HG03139 (cell line): ENCODE data around the gene ATP8A1.
"Not testable (repeated sequence)": the region's sequence is repeated elsewhere in the genome, so short reads cannot be mapped to it uniquely, and the experiment has no call there.

ENCODE experiments used
- ATAC-seq: cut with Tn5 transposase; IDR thresholded peaks from one replicate; pipeline ENCODE4 v1.9.1; 2021; ENCODE audit not compliant: unreplicated experiment

Gene ATP8A1

GRCh38 chr4:42652529-42653231 is 4.2 kb downstream of the ATP8A1 start:
- not testable (repeated sequence) for ATAC-seq

DNA sequence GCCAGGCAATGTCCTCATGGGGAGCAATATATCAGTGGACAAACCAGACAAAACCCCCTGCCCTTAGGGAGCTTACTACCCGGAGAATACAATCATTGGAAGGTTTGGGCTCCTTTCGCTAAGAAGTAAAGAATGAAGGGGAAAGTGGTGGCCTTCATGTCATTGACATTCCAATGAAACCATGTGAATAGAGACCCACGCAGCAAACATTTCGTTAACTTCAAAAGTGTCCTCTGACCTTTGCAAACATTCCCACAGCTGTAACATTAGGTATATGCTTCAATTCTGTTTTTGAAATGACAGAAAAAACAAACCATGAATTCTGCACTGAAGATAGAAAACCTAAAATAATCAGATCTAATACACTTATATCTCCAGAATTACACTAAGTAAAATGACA is 7.0 kb downstream of the ATP8A1 start:
- ATAC-seq = no peak

- no peak for ATAC-seq
Measured at GRCh38 chr4:42646999-42647541, 9.8 kb downstream of the ATP8A1 start.

GRCh38 chr4:42646013-42646784 is 10.7 kb downstream of the ATP8A1 start:
- ATAC-seq = no peak

DNA sequence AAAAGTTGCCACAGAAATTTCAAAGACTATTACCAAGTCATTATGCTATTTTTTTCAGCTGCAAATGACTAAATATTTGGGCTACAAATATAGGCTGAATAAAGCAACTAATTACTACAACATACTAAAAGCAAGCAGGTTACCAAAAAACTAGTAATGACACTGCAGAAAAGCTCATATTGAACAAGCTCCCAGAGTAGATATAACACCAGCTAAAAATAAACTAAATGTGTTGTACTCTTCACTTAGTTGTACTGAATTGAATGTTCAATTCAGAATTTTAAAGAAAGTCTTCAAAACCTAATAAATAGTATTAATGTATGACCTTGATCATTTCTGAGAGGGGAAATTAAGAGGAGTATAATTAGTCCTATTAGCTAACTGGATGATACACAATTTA is 12.0 kb downstream of the ATP8A1 start:
- ATAC-seq = no peak

GRCh38 chr4:42643685-42644084 is 13.2 kb downstream of the ATP8A1 start:
- ATAC-seq = peak; percentile 57

DNA sequence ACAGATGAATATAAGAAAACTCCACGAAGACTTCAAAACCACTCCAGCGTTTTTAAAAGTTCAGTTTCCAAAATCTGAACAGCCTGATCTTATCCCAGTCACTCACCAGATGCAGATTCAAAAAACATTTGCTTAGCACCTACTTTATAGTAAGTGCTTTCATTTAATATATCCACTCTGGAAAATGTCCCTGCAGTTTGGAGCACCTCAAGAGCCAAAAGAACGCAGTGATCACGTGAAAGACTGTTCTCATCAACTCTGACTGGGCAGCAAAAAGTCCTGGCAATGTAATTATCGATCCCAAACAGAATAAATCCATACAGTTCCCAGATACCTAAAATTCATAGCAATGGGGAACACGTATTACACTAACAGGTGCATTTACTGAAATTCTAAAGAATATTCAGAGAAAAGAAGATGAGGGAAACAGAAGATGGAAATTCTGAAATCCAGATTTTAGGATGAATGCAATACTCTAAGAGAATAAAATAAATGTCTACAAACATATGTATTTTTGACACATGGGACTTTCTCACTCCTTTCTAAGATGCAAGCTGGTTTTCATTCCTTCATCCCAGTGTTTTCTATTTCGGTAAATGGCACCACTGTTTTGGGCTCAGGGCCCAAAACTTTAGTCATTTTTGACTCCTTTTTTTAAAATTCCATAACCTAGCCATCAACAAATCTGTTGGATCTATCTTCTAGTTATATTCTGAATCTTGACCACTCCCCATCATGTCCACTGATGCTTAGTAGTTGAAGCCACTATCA is 13.9 kb downstream of the ATP8A1 start:
- no peak for ATAC-seq

GRCh38 chr4:42642101-42642797 is 14.7 kb downstream of the ATP8A1 start:
- ATAC-seq = no peak

DNA sequence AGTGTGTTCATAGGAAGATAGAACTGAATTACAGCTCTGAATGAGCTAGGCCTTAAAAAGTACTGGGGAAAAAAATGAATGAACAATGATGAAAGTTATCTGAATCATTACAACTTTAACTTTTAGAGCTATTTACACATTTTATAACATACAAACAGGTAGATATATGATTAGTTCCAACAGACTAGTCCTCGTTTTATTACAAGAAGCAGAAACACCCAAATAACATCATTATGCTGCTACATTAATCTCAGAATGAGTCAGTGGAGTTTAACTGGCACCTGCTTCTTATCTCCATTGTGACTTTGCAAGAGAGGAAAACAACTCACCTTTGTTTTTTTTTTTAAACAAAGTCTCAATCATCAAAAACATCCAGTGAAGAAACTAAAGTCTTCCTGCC is 15.2 kb downstream of the ATP8A1 start:
- ATAC-seq = no peak

DNA sequence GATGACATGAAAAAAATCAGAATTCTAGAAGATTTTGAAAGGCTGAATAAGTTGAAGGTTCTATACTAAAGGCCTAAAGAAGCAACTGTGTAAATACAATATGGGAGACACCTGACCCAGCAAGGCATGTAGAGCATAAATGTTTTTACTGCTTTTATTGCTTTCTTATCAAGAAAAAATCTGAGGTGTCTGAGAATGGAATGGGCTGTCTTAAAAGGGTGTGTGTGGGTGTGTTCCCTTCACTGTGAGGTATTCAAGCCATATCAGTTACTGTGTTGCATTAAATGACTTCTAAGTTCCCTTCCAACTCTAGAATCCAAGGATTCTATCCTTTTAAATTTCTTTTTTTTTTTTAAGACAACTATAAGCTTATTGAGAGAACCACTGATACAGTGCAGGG is 15.7 kb downstream of the ATP8A1 start:
- ATAC-seq = no peak

DNA sequence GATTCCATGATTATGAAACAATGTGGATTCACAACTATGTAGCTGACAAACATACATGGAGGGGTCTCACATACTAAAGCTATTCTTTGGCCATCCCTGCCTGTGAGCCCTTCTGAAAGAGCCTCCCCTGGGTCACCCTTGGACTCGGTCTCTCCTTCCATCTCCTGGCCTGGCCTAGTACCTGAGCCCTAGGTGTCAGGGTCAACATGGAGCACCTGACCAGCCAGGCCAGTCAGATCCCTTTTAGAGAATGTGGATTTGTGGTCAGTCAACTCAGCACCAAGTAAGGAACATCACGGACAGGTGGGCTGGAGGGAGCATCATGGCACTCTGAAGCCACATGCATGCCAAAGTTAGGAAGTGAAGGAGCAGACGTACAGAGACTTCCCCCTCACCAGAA is 16.3 kb downstream of the ATP8A1 start:
- no peak for ATAC-seq

GRCh38 chr4:42638993-42639392 is 17.9 kb downstream of the ATP8A1 start:
- ATAC-seq = peak; percentile 60

- ATAC-seq = no peak
Measured at GRCh38 chr4:42638321-42638720, 18.6 kb downstream of the ATP8A1 start.

- ATAC-seq = no peak
Measured at GRCh38 chr4:42637867-42638266, 19.0 kb downstream of the ATP8A1 start.

- no peak for ATAC-seq
Measured at GRCh38 chr4:42637104-42637503, 19.8 kb downstream of the ATP8A1 start.

GRCh38 chr4:42636645-42636949 is 20.3 kb downstream of the ATP8A1 start:
- no peak for ATAC-seq

DNA sequence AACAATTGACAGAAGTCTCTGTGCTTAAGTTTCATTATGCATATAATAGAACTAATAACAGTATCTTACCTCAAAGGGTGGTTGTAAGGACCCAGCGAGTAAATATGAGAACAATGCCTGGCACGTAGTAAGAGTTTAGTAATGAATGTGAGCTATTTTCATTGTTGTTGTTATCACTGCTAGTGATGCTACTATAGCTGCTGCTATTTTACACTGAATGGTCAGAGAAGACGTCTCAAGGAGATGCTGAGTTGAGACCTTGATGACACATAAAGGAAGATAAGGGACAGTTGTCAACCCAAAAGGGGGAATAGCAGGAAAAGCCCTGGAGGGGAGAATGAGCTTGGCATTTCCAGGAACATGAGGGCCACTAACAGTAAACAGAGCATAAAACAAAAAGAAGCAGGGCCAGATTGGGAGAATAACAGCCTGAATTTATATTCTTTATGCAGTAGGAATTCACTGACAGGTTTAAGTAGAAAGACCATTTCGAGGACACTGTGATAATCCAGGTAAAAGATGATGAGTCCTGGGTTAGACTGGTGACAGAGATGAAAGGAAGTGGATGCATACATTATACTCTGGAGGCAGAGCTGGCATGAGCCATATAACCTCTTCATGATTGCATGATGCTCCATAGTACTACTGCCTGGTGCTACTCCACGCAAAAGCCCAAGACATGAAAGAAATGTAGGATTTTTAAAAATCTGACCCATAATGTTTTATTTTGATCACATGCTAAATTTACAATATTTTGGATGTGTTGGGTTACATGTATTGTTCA is 23.1 kb downstream of the ATP8A1 start:
- ATAC-seq = peak; percentile 33

- ATAC-seq = no peak
Measured at GRCh38 chr4:42632653-42633382, 24.1 kb downstream of the ATP8A1 start.

- no peak for ATAC-seq
Measured at GRCh38 chr4:42630908-42631307, 26.0 kb downstream of the ATP8A1 start.

- no peak for ATAC-seq
Measured at GRCh38 chr4:42628740-42629139, 28.2 kb downstream of the ATP8A1 start.
